Measurements from ENCODE around the gene RNU5D-1. TPM values are rescaled to one million over a fixed set of nuclear protein-coding genes. Genes with fewer than 3 reads are reported as not detected.

The RNU5D-1 gene
- total and polyA plus RNA-seq, 9 donors: not detected

- H3K4me3 ChIP-seq: no peak overlapping the region
- intact Hi-C loops (cut with DNase I): no loop called here
- H3K9me3 ChIP-seq: no peaks in the 10 kb centered on the region
- no peaks in the 10 kb centered on the region for H3K36me3 ChIP-seq
- TF ChIP-seq POLR2A (IDR thresholded peaks at IDR 0.05): no peak
- no peak for TF ChIP-seq CTCF (IDR thresholded peaks at IDR 0.05)
- TF ChIP-seq EP300 (IDR thresholded peaks at IDR 0.05): no peak
- peaks cover 6% of the 10 kb centered on the region for H3K4me1 ChIP-seq (ENCODE audit: insufficient read depth)
- WGBS, 3 donors: 93 to 100% (median 100%) methylated on average over 1 of the region's 1 CpG
- DNase-seq: no peak
- no peak overlapping the region for H3K27ac ChIP-seq
- H3K27me3 ChIP-seq: no peaks in the 10 kb centered on the region
Observed at GRCh38 chr1:44684525-44684924, 46.4 kb downstream of the RNU5D-1 start.

GRCh38 chr1:44682883-44683265 lies 48.1 kb downstream of the RNU5D-1 start:
- 92 to 96% (median 95%) methylated on average over 3 of the region's 3 CpGs for WGBS, 3 donors

GRCh38 chr1:44681905-44682882 lies 48.8 kb downstream of the RNU5D-1 start:
- Histone ChIP-seq H3K27me3 (no peaks in the 10 kb centered on the region), H3K27ac (no peak overlapping the region), H3K4me1 (ENCODE audit: insufficient read depth) (peaks cover 2% of the 10 kb centered on the region), H3K36me3 (no peaks in the 10 kb centered on the region), H3K4me3 (no peak overlapping the region), H3K9me3 (no peaks in the 10 kb centered on the region)
- no peak for DNase-seq
- no peak for TF ChIP-seq CTCF (IDR thresholded peaks at IDR 0.05)
- TF ChIP-seq POLR2A (IDR thresholded peaks at IDR 0.05): no peak
- 84 to 88% (median 87%) methylated on average over 14 of the region's 14 CpGs for WGBS, 3 donors
- intact Hi-C loops (cut with DNase I): no loop called here

More at GRCh38 chr1:44682883-44683265, 48.1 kb downstream of the RNU5D-1 start:
- Histone ChIP-seq H3K36me3 (no peaks in the 10 kb centered on the region), H3K27ac (no peak overlapping the region), H3K4me1 (ENCODE audit: insufficient read depth) (peaks cover 2% of the 10 kb centered on the region), H3K4me3 (no peak overlapping the region), H3K9me3 (no peaks in the 10 kb centered on the region), H3K27me3 (no peaks in the 10 kb centered on the region)
- no peak for DNase-seq
- intact Hi-C loops (cut with DNase I): no loop called here
- TF ChIP-seq POLR2A (IDR thresholded peaks at IDR 0.05) (no peak), EP300 (IDR thresholded peaks at IDR 0.05) (no peak), CTCF (IDR thresholded peaks at IDR 0.05) (no peak)

Small RNAs within 50 kb of the gene (small RNA-seq; reads per million reads assigned to genes)
- 0.25 reads per million for gene RNU5D-1
- gene RNU5F-1: not detected
- gene SNORD38A: 524 reads per million, percentile 96 among the genes with 10 or more reads in this experiment
- not detected for gene SNORD38B
- 1,363 reads per million, percentile 97 among the genes with 10 or more reads in this experiment for gene SNORD46
- not detected for gene SNORD55

Other genes with a start within 250 kb of the RNU5D-1 start
- gene TMEM53, start 56.7 kb downstream of the RNU5D-1 start, total RNA-seq: 10 to 100 TPM in 5 of 7 donors, 1 to 10 TPM in 2; 5.1 to 17.9 (median 11.4) TPM
- 10 to 100 TPM in 1 of 2 donors, 1 to 10 TPM in 1; 4.1 to 13.8 TPM for gene TMEM53, start 56.7 kb downstream of the RNU5D-1 start, polyA plus RNA-seq
- 10 to 100 TPM in 1 of 7 donors, 1 to 10 TPM in 6; 3.1 to 13.8 (median 5.7) TPM for gene ARMH1, start 56.5 kb downstream of the RNU5D-1 start, total RNA-seq
- gene ARMH1, start 56.5 kb downstream of the RNU5D-1 start, polyA plus RNA-seq: 1 to 10 TPM; 3.3 to 9.6 TPM
- 1 to 10 TPM in 2 of 7 donors, under 1 TPM in 5; 0.23 to 1.4 (median 0.53) TPM for gene KIF2C, start 8.7 kb upstream of the RNU5D-1 start, total RNA-seq
- 1 to 10 TPM in 1 of 2 donors, under 1 TPM in 1; 0.96 to 1.5 TPM for gene KIF2C, start 8.7 kb upstream of the RNU5D-1 start, polyA plus RNA-seq
- over 10,000 TPM in 1 of 7 donors, 1,000 to 10,000 TPM in 6; 5,023 to 10,301 (median 5,328) TPM for gene RPS8, start 44.4 kb upstream of the RNU5D-1 start, total RNA-seq
- gene RPS8, start 44.4 kb upstream of the RNU5D-1 start, polyA plus RNA-seq: 1,000 to 10,000 TPM; 3,305 to 7,199 TPM
- gene BEST4, start 57.0 kb upstream of the RNU5D-1 start, total RNA-seq: 1 to 10 TPM in 3 of 7 donors, under 1 TPM in 4; 0.50 to 1.7 (median 0.67) TPM
- under 1 TPM; 0.25 to 0.29 TPM for gene BEST4, start 57.0 kb upstream of the RNU5D-1 start, polyA plus RNA-seq
- gene PLK3, start 69.2 kb upstream of the RNU5D-1 start, total RNA-seq: 10 to 100 TPM; 12.3 to 68.6 (median 25.2) TPM
- 1 to 10 TPM; 4.2 to 9.7 TPM for gene PLK3, start 69.2 kb upstream of the RNU5D-1 start, polyA plus RNA-seq
- gene DYNLT4, start 76.2 kb upstream of the RNU5D-1 start, total RNA-seq: 10 to 100 TPM in 1 of 7 donors, 1 to 10 TPM in 2, under 1 TPM in 4; 0.35 to 23.7 (median 0.84) TPM
- under 1 TPM in 1 of 2 donors, not detected in 1; 0.22 TPM for gene DYNLT4, start 76.2 kb upstream of the RNU5D-1 start, polyA plus RNA-seq
- 10 to 100 TPM in 5 of 7 donors, 1 to 10 TPM in 2; 7.7 to 24.3 (median 19.4) TPM for gene BTBD19, start 77.4 kb upstream of the RNU5D-1 start, total RNA-seq
- gene BTBD19, start 77.4 kb upstream of the RNU5D-1 start, polyA plus RNA-seq: 1 to 10 TPM; 7.1 to 8.5 TPM
- 10 to 100 TPM in 5 of 7 donors, 1 to 10 TPM in 2; 1.8 to 21.2 (median 10.7) TPM for gene PTCH2, start 112.1 kb upstream of the RNU5D-1 start, total RNA-seq
- gene PTCH2, start 112.1 kb upstream of the RNU5D-1 start, polyA plus RNA-seq: 10 to 100 TPM in 1 of 2 donors, 1 to 10 TPM in 1; 2.4 to 14.0 TPM

Data from ovary (tissue), 9 donors.